IPS DF 6.9 (cell line): ENCODE measurements around the gene TMEM256.
"Not testable (repeated sequence)": the region's sequence is repeated elsewhere in the genome, so short reads cannot be mapped to it uniquely, and the experiment has no call there.

ENCODE experiments used
- DNase-seq: peaks from one replicate; pipeline ENCODE4 v3.0.0-alpha.2; 2013; ENCODE audit warnings: low read depth, low spot score
- H3K27ac ChIP-seq: one replicate; pipeline ENCODE4 v1.5.1; 2013; ENCODE audit warnings: low read length, control low read depth
- H3K27me3 ChIP-seq: 2 replicates; pipeline ENCODE4 v1.6.1; 2013; ENCODE audit warnings: mild to moderate bottlenecking, low read length; ENCODE audit not compliant: control insufficient read depth, insufficient read depth
- H3K36me3 ChIP-seq: 2 replicates; pipeline ENCODE4 v1.6.1; 2013; ENCODE audit warnings: low read length; ENCODE audit not compliant: control insufficient read depth, insufficient read depth
- H3K4me1 ChIP-seq: 2 replicates; pipeline ENCODE4 v1.6.1; 2013; ENCODE audit warnings: low read length; ENCODE audit not compliant: control insufficient read depth, insufficient read depth
- H3K4me3 ChIP-seq: 2 replicates; pipeline ENCODE4 v1.5.1; 2013; ENCODE audit warnings: mild to moderate bottlenecking, low read length
- H3K9me3 ChIP-seq: 2 replicates; pipeline ENCODE4 v1.6.1; 2013; ENCODE audit warnings: low read length, inconsistent platforms; ENCODE audit not compliant: control insufficient read depth, insufficient read depth
- WGBS: extraction: QIAGEN DNeasy Blood & Tissue Kit; methylation state at CpG from one replicate; pipeline ENCODE4 v1.1.7; 2013; ENCODE audit warnings: mixed read lengths, missing lambda C conversion rate; ENCODE audit not compliant: insufficient read length, insufficient coverage; 5-methylcytosine and 5-hydroxymethylcytosine counted together

Gene TMEM256

GRCh38 chr17:7367083-7367482, 36.8 kb downstream of the TMEM256 start:
- DNase-seq, result no peak
- Histone ChIP-seq H3K36me3 (no peaks in the 10 kb centered on the region), H3K27me3 (no peaks in the 10 kb centered on the region), H3K4me3 (no peak overlapping the region), H3K9me3 (no peaks in the 10 kb centered on the region), H3K4me1 (peaks cover 2% of the 10 kb centered on the region; the same call in 1 of the 2 replicates), H3K27ac (no peak overlapping the region)
- WGBS, result no CpG with 5 or more reads among the region's 8 CpGs

- no CpG with 5 or more reads among the region's 7 CpGs for WGBS
These were observed 37.9 kb downstream of the TMEM256 start for GRCh38 chr17:7365963-7366362.

GRCh38 chr17:7363311-7363710, 40.6 kb downstream of the TMEM256 start:
- DNase-seq, result no peak
- no CpG with 5 or more reads among the region's 6 CpGs for WGBS
- Histone ChIP-seq H3K27ac (no peak overlapping the region), H3K36me3 (no peaks in the 10 kb centered on the region), H3K4me1 (peaks cover 2% of the 10 kb centered on the region; the same call in 1 of the 2 replicates), H3K27me3 (no peaks in the 10 kb centered on the region), H3K9me3 (no peaks in the 10 kb centered on the region), H3K4me3 (no peak overlapping the region)

More at GRCh38 chr17:7365963-7366362, 37.9 kb downstream of the TMEM256 start:
- H3K4me3 ChIP-seq, DNase-seq, H3K9me3 ChIP-seq, H3K27me3 ChIP-seq, H3K4me1 ChIP-seq, H3K27ac ChIP-seq, H3K36me3 ChIP-seq: not testable (repeated sequence)

- no peak for DNase-seq
- Histone ChIP-seq H3K4me1 (0 out of 2 replicates have a peak, but pooled peaks cover under 1% of the 10 kb centered on the region), H3K27me3 (no peaks in the 10 kb centered on the region), H3K27ac (no peak overlapping the region), H3K36me3 (no peaks in the 10 kb centered on the region), H3K9me3 (no peaks in the 10 kb centered on the region), H3K4me3 (no peak overlapping the region)
- WGBS, result no CpG with 5 or more reads among the region's 3 CpGs
These were observed 42.0 kb downstream of the TMEM256 start for GRCh38 chr17:7361906-7362305.

GRCh38 chr17:7357381-7357780, 46.5 kb downstream of the TMEM256 start:
- Histone ChIP-seq H3K9me3 (no peaks in the 10 kb centered on the region), H3K27ac (no peak overlapping the region)
- no CpG with 5 or more reads among the region's 2 CpGs for WGBS

GRCh38 chr17:7356756-7357155, 47.1 kb downstream of the TMEM256 start:
- Histone ChIP-seq H3K4me1 (peaks cover 1% of the 10 kb centered on the region; the same call in 1 of the 2 replicates), H3K27me3 (no peaks in the 10 kb centered on the region), H3K27ac (no peak overlapping the region), H3K9me3 (no peaks in the 10 kb centered on the region), H3K4me3 (no peak overlapping the region), H3K36me3 (no peaks in the 10 kb centered on the region)
- WGBS, result no CpG with 5 or more reads among the region's 8 CpGs
- no peak for DNase-seq

More at GRCh38 chr17:7357381-7357780, 46.5 kb downstream of the TMEM256 start:
- DNase-seq, result no peak
- no peaks in the 10 kb centered on the region for H3K36me3 ChIP-seq
- no peaks in the 10 kb centered on the region for H3K27me3 ChIP-seq
- no peak overlapping the region for H3K4me3 ChIP-seq
- H3K4me1 ChIP-seq, result peaks cover 1% of the 10 kb centered on the region; the same call in 1 of the 2 replicates

GRCh38 chr17:7356072-7356549, 47.8 kb downstream of the TMEM256 start:
- H3K27ac ChIP-seq, result no peak overlapping the region
- no CpG with 5 or more reads among the region's 12 CpGs for WGBS
- peak; percentile 87 for DNase-seq

GRCh38 chr17:7355573-7355972, 48.3 kb downstream of the TMEM256 start:
- Histone ChIP-seq H3K27ac (no peak overlapping the region), H3K27me3 (no peaks in the 10 kb centered on the region), H3K36me3 (no peaks in the 10 kb centered on the region), H3K4me3 (no peak overlapping the region), H3K9me3 (no peaks in the 10 kb centered on the region), H3K4me1 (peaks cover 1% of the 10 kb centered on the region; the same call in 1 of the 2 replicates)
- DNase-seq, result no peak
- WGBS, result no CpG with 5 or more reads among the region's 8 CpGs

More at GRCh38 chr17:7356072-7356549, 47.8 kb downstream of the TMEM256 start:
- Histone ChIP-seq H3K4me3 (no peak overlapping the region), H3K4me1 (peaks cover 1% of the 10 kb centered on the region; the same call in 1 of the 2 replicates), H3K27me3 (no peaks in the 10 kb centered on the region), H3K36me3 (no peaks in the 10 kb centered on the region), H3K9me3 (no peaks in the 10 kb centered on the region)

GRCh38 chr17:7355053-7355452, 48.8 kb downstream of the TMEM256 start, which contains the start of gene TMEM95:
TMEM95 (plus strand) TSS chr17:7355156; CDS start chr17:7355205, 49 bp downstream.
- Histone ChIP-seq H3K27ac (no peak within 1 kb of the TSS), H3K4me3 (no peak within 1 kb of the TSS), H3K9me3 (no peaks in the 10 kb centered on the region), H3K27me3 (no peaks in the 10 kb centered on the region), H3K4me1 (peaks cover 1% of the 10 kb centered on the region; the same call in 1 of the 2 replicates), H3K36me3 (no peaks in the 10 kb centered on the region)
- WGBS, result no CpG with 5 or more reads among the region's 10 CpGs
- no peak for DNase-seq

GRCh38 chr17:7354262-7354843, 49.5 kb downstream of the TMEM256 start:
- Histone ChIP-seq H3K27ac (no peak overlapping the region), H3K4me3 (no peak overlapping the region), H3K4me1 (peaks cover 3% of the 10 kb centered on the region; the same call in 1 of the 2 replicates), H3K9me3 (no peaks in the 10 kb centered on the region), H3K27me3 (no peaks in the 10 kb centered on the region), H3K36me3 (no peaks in the 10 kb centered on the region)
- DNase-seq, result no peak
- no CpG with 5 or more reads among the region's 9 CpGs for WGBS
